Smooth muscle cell (in vitro differentiated cells): ENCODE data around the gene MED13L. TPM values are rescaled to one million over a fixed set of nuclear protein-coding genes. Genes with fewer than 3 reads are reported as not detected.

ENCODE experiments used
- DNase-seq: peaks from one replicate; lab custom pipeline; 2025; ENCODE audit not compliant: unreplicated experiment; lab: John Stamatoyannopoulos, UW
- H2AFZ ChIP-seq: fragments of 200-600 bp; sonication (generic); 2 replicates; pipeline ENCODE4 v1.6.0; 2016; ENCODE audit warnings: antibody characterized with exemption, low read depth, mild to moderate bottlenecking
- H3F3A ChIP-seq: fragments of 200-600 bp; sonication (generic); 2 replicates; pipeline ENCODE4 v1.6.0; 2017; ENCODE audit warnings: antibody characterized with exemption, low read depth
- H3K27ac ChIP-seq: fragments of 200-600 bp; sonication (generic); 2 replicates; pipeline ENCODE4 v1.5.1; 2016; ENCODE audit warnings: low read depth, mild to moderate bottlenecking
- H3K27me3 ChIP-seq: fragments of 200-600 bp; sonication (generic); 2 replicates; pipeline ENCODE4 v1.6.1; 2016; ENCODE audit warnings: low read depth, mild to moderate bottlenecking
- H3K36me3 ChIP-seq: fragments of 200-600 bp; sonication (generic); 2 replicates; pipeline ENCODE4 v1.5.1; 2016; ENCODE audit warnings: low read depth
- H3K4me1 ChIP-seq: fragments of 200-600 bp; sonication (generic); 2 replicates; pipeline ENCODE4 v1.5.1; 2016; ENCODE audit warnings: low read depth
- H3K4me2 ChIP-seq: fragments of 200-600 bp; sonication (generic); 2 replicates; pipeline ENCODE4 v1.6.0; 2016; ENCODE audit warnings: mild to moderate bottlenecking
- H3K4me3 ChIP-seq: fragments of 200-600 bp; sonication (generic); 2 replicates; pipeline ENCODE4 v1.5.1; 2016; ENCODE audit warnings: mild to moderate bottlenecking
- H3K79me2 ChIP-seq: fragments of 200-600 bp; sonication (generic); 2 replicates; pipeline ENCODE4 v1.6.0; 2016; ENCODE audit warnings: low read depth, mild to moderate bottlenecking
- H3K9ac ChIP-seq: fragments of 200-600 bp; sonication (generic); 2 replicates; pipeline ENCODE4 v1.6.0; 2016; ENCODE audit warnings: low read depth
- H3K9me3 ChIP-seq: fragments of 200-600 bp; sonication (generic); replicated peaks from 2 replicates; pipeline ENCODE4 v1.5.1; 2016; ENCODE audit warnings: low read depth
- H4K20me1 ChIP-seq: fragments of 200-600 bp; sonication (generic); 2 replicates; pipeline ENCODE4 v1.6.0; 2016; ENCODE audit warnings: low read depth
- CTCF ChIP-seq: fragments of 200-600 bp; sonication (generic); IDR thresholded peaks from 2 replicates; pipeline ENCODE4 v1.5.1; 2017; ENCODE audit warnings: borderline replicate concordance, mild to moderate bottlenecking, antibody characterized with exemption; ENCODE audit not compliant: insufficient read depth, poor library complexity, severe bottlenecking
- WGBS: methylation state at CpG from one replicate; pipeline ENCODE4 v1.1.7; 2016; ENCODE audit warnings: low lambda C conversion rate; 5-methylcytosine and 5-hydroxymethylcytosine counted together
- polyA plus RNA-seq: library from polyadenylated mRNA; unstranded; fragments of >200 nt; fragmentation: Nextera tagmentation; extraction: Ambion mirVana; gene quantifications from 2 replicates; pipeline ENCODE4 v1.2.1, GENCODE V29; 2016
- total RNA-seq: library from RNA; depleted of rRNA; stranded (reverse); fragments of >200 nt; gene quantifications from 2 replicates; pipeline ENCODE4 v1.2.3, GENCODE V29; 2014

MED13L gene
- total and polyA plus RNA-seq, 2 experiments from 2014 or later: 13.2 to 74.3 TPM

DNA sequence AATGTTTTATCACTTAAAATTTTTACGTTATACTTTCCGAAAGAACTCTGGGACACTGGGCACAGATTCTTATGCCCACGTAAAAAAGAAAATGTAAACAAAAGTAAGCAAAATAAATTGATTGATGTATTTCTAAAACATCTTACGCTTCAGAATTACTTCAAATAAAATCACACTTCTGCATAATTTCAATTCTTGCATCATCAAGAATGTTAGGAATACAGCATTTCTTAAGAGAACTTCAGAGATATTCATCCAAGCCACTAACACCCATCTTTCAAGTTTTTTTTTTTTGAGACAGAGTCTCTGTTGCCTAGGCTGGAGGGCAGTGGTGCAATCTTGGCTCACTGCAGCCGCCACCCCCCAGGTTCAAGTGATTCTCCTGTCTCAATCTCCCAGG, 180.6 kb downstream of the MED13L start:
- Histone ChIP-seq H4K20me1 (peaks cover 91% of the 10 kb centered on the region), H3K4me1 (no peaks in the 10 kb centered on the region), H3K9ac (no peak overlapping the region), H3K4me3 (no peak overlapping the region), H3K4me2 (no peak overlapping the region), H3K79me2 (peaks cover 66% of the 10 kb centered on the region), H2AFZ (no peak overlapping the region), H3K9me3 (no peaks in the 10 kb centered on the region), H3F3A (no peaks in the 10 kb centered on the region), H3K27ac (no peak overlapping the region), H3K36me3 (no peaks in the 10 kb centered on the region), H3K27me3 (no peaks in the 10 kb centered on the region)
- 96% methylated on average over 5 of the region's 5 CpGs for WGBS
- no peak for TF ChIP-seq CTCF
- DNase-seq: no peak

- Histone ChIP-seq H3K4me3 (no peak overlapping the region), H3K4me1 (no peaks in the 10 kb centered on the region), H3K4me2 (no peak overlapping the region), H3K79me2 (peaks cover 75% of the 10 kb centered on the region), H3K36me3 (no peaks in the 10 kb centered on the region), H3K9me3 (no peaks in the 10 kb centered on the region), H2AFZ (no peak overlapping the region), H3K27me3 (no peaks in the 10 kb centered on the region), H3F3A (no peaks in the 10 kb centered on the region), H3K9ac (no peak overlapping the region), H4K20me1 (peaks cover 88% of the 10 kb centered on the region), H3K27ac (no peak overlapping the region)
- TF ChIP-seq CTCF: no peak
- DNase-seq: no peak
Measured at GRCh38 chr12:116094475-116094874, 183.0 kb downstream of the MED13L start.

DNA sequence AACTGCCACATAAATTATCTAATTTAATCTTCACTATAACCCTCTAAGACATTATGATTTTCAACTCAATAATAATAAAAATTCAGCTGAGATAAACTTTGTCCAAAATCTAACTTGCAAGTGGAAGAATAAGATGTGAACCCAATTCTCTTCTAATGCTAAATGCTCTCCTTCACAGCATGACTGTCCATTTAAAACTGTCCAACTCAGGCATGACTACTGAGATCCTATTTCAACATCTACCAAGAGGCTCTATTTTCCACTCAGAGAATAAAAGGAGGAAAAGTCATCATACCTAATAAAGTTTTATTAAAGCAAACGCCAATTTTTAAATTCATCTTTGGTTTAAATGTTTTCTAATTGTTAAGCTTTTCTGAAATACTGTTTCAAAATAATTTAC, 183.6 kb downstream of the MED13L start:
- H3K36me3 ChIP-seq: no peaks in the 10 kb centered on the region
- no peaks in the 10 kb centered on the region for H3K27me3 ChIP-seq
- 75% methylated on average over 1 of the region's 1 CpG for WGBS
- H2AFZ ChIP-seq: no peak overlapping the region
- no peaks in the 10 kb centered on the region for H3K9me3 ChIP-seq
- no peak overlapping the region for H3K4me3 ChIP-seq
- H4K20me1 ChIP-seq: peaks cover 88% of the 10 kb centered on the region
- TF ChIP-seq CTCF: no peak
- DNase-seq: no peak
- no peaks in the 10 kb centered on the region for H3K4me1 ChIP-seq
- no peaks in the 10 kb centered on the region for H3F3A ChIP-seq
- no peak overlapping the region for H3K27ac ChIP-seq
- H3K79me2 ChIP-seq: peaks cover 75% of the 10 kb centered on the region
- no peak overlapping the region for H3K4me2 ChIP-seq
- H3K9ac ChIP-seq: no peak overlapping the region

DNA sequence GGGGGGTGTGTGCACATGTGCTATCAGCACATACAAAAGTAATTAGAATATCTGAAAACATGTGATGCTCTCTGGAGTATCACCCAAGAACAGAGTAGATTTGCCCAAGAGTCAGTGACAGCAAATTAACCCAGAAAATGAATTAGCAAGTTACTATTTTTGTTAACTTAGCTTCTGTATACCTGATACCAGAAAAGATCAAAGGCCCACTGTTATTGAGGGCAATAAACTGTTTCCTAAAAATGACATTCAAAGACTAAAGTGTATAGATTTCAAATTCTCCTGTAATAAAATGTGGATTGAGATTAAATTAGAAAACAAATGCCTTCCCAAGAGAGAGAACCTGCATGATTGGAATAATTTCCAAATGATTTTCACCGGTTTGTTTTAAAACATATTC, 184.7 kb downstream of the MED13L start:
- WGBS: 95% methylated on average over 1 of the region's 1 CpG
- no peaks in the 10 kb centered on the region for H3K4me1 ChIP-seq
- H2AFZ ChIP-seq: no peak overlapping the region
- no peak overlapping the region for H3K4me2 ChIP-seq
- H3K27ac ChIP-seq: no peak overlapping the region
- no peak for DNase-seq
- no peaks in the 10 kb centered on the region for H3K36me3 ChIP-seq
- H4K20me1 ChIP-seq: peaks cover 91% of the 10 kb centered on the region
- peaks cover 78% of the 10 kb centered on the region for H3K79me2 ChIP-seq
- no peak overlapping the region for H3K4me3 ChIP-seq
- H3F3A ChIP-seq: no peaks in the 10 kb centered on the region
- H3K27me3 ChIP-seq: no peaks in the 10 kb centered on the region
- TF ChIP-seq CTCF: no peak
- H3K9me3 ChIP-seq: no peaks in the 10 kb centered on the region
- no peak overlapping the region for H3K9ac ChIP-seq
